GM21619 (cell line): ENCODE measurements around the gene ZSCAN20.

Experiments
- ATAC-seq: cut with Tn5 transposase; IDR thresholded peaks from one replicate; pipeline ENCODE4 v1.9.1; 2021; ENCODE audit not compliant: unreplicated experiment

The ZSCAN20 gene

GRCh38 chr1:33527934-33528333 is 55.5 kb downstream of the ZSCAN20 start:
- no peak for ATAC-seq

GRCh38 chr1:33529957-33530356 is 57.5 kb downstream of the ZSCAN20 start:
- no peak for ATAC-seq

DNA sequence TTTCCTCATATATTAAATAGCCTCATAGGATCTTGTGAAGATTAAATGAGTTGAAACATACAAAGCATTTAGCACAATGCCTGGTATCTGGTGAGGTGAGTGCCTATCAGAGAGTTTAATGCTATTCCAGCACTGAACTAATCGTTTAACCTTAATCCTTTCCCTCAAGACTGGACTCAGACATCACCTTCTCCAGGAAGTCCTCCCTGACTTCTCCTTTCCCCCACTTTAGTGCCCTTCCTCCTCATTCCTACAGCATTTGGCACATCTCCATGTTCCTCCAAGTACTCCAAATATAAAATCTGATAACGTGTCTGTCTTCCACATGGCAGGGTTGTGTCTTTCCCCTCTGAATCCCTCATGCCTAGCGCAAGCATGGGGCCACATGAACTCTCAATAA is 59.8 kb downstream of the ZSCAN20 start:
- ATAC-seq: no peak

DNA sequence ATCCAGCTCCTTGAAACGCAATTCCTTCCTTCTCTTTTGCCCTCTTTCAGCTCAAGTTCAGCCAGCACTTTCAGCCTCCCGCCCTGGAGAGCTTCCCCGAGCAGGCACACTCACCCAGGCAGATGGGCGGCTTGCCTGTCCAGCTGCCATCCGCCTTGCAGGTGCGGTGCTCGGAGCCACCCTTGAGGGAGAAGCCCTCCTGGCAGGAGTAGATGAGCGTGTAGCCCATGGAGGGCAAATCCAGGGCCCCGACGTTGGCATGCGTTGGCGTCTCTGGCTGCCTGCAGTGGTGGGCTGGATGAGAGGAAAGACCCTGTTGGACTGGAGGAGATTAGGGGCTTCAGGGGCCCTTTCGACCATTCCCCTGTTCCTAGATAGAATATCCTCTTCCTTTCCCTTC is 60.5 kb downstream of the ZSCAN20 start:
- no peak for ATAC-seq

DNA sequence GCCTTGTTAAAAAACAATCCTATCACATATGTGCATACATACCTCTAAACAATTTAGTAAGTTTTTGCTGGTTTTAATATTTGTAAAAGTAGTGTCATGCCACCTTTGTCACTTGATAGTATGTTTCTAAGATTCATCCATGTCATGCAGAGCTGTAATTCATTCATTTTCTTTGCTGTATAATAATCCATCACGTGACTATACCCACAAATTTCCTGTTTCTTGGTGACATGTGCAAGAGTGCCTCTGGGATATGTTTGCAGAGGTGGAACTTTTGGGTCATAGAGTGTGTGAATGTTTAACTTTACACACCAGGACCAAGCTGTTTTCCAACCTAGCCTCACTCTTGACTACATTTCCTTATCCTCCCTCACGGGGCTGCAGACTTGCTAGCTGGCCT is 62.9 kb downstream of the ZSCAN20 start:
- no peak for ATAC-seq

DNA sequence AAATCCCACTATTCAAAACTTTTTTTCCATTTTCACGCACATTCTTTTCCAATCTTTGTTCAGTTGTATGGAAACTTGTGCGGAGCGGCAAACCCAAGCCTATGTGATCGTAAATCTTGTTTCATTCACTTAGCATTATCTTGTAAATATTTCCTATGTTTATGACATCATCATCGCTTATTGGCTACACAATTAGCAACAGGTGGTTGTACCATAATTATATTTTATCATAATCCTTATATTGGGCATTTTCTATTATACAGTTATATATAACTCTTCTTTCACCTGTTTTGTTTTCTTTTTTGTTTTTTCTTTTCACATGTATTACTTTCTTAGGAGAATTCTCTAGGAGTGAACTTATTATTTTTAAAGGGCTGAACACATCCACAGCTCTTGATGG is 65.4 kb downstream of the ZSCAN20 start:
- ATAC-seq: no peak

- ATAC-seq: no peak
Observed at GRCh38 chr1:33541966-33542365, 69.5 kb downstream of the ZSCAN20 start.
